Measurements from ENCODE around the gene SIPA1L3. TPM values are rescaled to one million over a fixed set of nuclear protein-coding genes. Genes with fewer than 3 reads are reported as not detected.
A peak's percentile ranks its signal among the peaks of the same experiment; 100 is the strongest.

SIPA1L3 gene
- total and polyA plus RNA-seq, 2 experiments from 2014 or later: 15.7 to 54.1 TPM

DNA sequence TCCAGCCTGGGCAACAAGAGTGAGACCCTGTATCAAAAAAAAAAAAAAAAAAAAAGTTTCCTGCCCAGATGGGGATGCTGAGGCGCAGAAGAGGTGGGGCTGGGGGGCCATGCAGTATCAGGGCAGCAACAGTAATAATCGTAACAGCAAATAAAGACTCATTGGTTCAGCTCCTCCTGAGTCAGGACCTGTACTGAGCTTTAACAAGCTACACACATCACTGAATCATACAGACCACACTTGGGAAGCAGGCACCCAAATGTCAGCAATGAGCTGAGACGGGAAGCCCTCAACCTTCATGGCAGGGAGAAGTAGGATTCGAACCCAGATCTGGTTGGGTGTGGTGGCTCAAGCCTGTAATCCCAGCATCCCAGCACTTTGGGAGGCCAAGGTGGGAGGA, 327.6 kb downstream of the SIPA1L3 start (continued):
- TF ChIP-seq, protein P1, sequence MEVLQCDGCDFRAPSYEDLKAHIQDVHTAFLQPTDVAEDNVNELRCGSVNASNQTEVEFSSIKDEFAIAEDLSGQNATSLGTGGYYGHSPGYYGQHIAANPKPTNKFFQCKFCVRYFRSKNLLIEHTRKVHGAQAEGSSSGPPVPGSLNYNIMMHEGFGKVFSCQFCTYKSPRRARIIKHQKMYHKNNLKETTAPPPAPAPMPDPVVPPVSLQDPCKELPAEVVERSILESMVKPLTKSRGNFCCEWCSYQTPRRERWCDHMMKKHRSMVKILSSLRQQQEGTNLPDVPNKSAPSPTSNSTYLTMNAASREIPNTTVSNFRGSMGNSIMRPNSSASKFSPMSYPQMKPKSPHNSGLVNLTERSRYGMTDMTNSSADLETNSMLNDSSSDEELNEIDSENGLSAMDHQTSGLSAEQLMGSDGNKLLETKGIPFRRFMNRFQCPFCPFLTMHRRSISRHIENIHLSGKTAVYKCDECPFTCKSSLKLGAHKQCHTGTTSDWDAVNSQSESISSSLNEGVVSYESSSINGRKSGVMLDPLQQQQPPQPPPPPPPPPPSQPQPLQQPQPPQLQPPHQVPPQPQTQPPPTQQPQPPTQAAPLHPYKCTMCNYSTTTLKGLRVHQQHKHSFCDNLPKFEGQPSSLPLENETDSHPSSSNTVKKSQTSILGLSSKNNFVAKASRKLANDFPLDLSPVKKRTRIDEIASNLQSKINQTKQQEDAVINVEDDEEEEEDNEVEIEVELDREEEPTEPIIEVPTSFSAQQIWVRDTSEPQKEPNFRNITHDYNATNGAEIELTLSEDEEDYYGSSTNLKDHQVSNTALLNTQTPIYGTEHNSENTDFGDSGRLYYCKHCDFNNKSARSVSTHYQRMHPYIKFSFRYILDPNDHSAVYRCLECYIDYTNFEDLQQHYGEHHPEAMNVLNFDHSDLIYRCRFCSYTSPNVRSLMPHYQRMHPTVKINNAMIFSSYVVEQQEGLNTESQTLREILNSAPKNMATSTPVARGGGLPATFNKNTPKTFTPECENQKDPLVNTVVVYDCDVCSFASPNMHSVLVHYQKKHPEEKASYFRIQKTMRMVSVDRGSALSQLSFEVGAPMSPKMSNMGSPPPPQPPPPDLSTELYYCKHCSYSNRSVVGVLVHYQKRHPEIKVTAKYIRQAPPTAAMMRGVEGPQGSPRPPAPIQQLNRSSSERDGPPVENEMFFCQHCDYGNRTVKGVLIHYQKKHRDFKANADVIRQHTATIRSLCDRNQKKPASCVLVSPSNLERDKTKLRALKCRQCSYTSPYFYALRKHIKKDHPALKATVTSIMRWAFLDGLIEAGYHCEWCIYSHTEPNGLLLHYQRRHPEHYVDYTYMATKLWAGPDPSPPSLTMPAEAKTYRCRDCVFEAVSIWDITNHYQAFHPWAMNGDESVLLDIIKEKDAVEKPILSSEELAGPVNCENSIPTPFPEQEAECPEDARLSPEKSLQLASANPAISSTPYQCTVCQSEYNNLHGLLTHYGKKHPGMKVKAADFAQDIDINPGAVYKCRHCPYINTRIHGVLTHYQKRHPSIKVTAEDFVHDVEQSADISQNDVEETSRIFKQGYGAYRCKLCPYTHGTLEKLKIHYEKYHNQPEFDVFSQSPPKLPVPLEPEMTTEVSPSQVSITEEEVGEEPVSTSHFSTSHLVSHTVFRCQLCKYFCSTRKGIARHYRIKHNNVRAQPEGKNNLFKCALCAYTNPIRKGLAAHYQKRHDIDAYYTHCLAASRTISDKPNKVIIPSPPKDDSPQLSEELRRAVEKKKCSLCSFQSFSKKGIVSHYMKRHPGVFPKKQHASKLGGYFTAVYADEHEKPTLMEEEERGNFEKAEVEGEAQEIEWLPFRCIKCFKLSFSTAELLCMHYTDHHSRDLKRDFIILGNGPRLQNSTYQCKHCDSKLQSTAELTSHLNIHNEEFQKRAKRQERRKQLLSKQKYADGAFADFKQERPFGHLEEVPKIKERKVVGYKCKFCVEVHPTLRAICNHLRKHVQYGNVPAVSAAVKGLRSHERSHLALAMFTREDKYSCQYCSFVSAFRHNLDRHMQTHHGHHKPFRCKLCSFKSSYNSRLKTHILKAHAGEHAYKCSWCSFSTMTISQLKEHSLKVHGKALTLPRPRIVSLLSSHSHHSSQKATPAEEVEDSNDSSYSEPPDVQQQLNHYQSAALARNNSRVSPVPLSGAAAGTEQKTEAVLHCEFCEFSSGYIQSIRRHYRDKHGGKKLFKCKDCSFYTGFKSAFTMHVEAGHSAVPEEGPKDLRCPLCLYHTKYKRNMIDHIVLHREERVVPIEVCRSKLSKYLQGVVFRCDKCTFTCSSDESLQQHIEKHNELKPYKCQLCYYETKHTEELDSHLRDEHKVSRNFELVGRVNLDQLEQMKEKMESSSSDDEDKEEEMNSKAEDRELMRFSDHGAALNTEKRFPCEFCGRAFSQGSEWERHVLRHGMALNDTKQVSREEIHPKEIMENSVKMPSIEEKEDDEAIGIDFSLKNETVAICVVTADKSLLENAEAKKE (CRISPR knock-in tag; IDR thresholded peaks at IDR 0.05): no peak
- TF ChIP-seq POLR2AphosphoS5 (IDR thresholded peaks at IDR 0.05; ENCODE audit: low read depth) (no peak), NANOG (IDR thresholded peaks at IDR 0.05; ENCODE audit: borderline replicate concordance) (no peak), ZNF114 (CRISPR knock-in tag; IDR thresholded peaks at IDR 0.05) (no peak)

DNA sequence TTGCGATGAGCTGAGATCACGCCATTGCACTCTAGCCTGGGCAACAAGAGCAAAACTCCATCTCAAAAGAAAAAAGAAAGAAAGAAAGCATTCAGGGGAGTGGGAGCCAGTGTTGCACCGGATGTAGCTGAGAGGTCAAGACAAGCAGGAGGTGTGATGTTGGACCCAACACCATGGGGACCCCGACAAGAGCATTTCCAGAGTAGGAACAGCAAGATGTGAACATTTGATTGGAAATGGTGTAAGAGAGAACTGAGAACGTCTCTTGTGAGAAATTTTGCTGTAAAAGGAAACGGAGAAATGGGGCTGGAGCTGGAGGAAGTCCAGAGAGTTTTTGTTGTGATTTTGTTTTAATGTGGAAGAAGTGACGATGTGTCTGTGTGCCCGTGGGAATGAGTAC, 332.8 kb downstream of the SIPA1L3 start:
- Histone ChIP-seq H3F3A (replicated peaks; ENCODE audit: low read depth) (0 out of 2 replicates have a peak, but pooled peaks cover 6% of the 10 kb centered on the region), H3K36me3 (ENCODE audit: insufficient read depth) (no peaks in the 10 kb centered on the region), H3K4me2 (no peak overlapping the region), H3K4me1 (ENCODE audit: insufficient read depth) (peaks cover 4% of the 10 kb centered on the region), H2AFZ (no peak overlapping the region), H4K20me1 (replicated peaks; ENCODE audit: insufficient read depth) (no peaks in the 10 kb centered on the region), H3K79me2 (replicated peaks; ENCODE audit: insufficient read depth) (no peaks in the 10 kb centered on the region), H3K4me3 (no peak overlapping the region), H3K27me3 (ENCODE audit: insufficient read depth) (peaks cover 7% of the 10 kb centered on the region; the same call in 1 of the 2 replicates), H3K27ac (ENCODE audit: low read depth) (0 out of 2 replicates have a peak overlapping the region, but pooled peaks have one; percentile 19), H3K9me2 (ENCODE audit: insufficient read depth) (no peaks in the 10 kb centered on the region)
- Mint-ChIP-seq H3K27ac (no peak overlapping the region; the same call in 1 of the 2 replicates), H3K27me3 (ENCODE audit: insufficient read depth, low read depth, poor library complexity) (peaks cover 19% of the 10 kb centered on the region), H3K4me1 (peaks cover 11% of the 10 kb centered on the region), H3K9me3 (no peaks in the 10 kb centered on the region; the same call in 2 of the 3 replicates), H3K4me3 (no peak overlapping the region; the same call in 2 of the 3 replicates), H3K36me3 (ENCODE audit: low read depth) (no peaks in the 10 kb centered on the region)
- DNase-seq (ENCODE audit: low spot score) (no peak), ATAC-seq (no peak)
- no peak for TF ChIP-seq EZH2phosphoT487 (IDR thresholded peaks at IDR 0.05; ENCODE audit: unreplicated experiment)
- no peak for TF ChIP-seq EZH2 (IDR thresholded peaks at IDR 0.05; ENCODE audit: low read depth, unreplicated experiment)
- no peak for TF ChIP-seq CREB1 (CRISPR knock-in tag; IDR thresholded peaks at IDR 0.05; ENCODE audit: low read depth)
- TF ChIP-seq, protein P2, sequence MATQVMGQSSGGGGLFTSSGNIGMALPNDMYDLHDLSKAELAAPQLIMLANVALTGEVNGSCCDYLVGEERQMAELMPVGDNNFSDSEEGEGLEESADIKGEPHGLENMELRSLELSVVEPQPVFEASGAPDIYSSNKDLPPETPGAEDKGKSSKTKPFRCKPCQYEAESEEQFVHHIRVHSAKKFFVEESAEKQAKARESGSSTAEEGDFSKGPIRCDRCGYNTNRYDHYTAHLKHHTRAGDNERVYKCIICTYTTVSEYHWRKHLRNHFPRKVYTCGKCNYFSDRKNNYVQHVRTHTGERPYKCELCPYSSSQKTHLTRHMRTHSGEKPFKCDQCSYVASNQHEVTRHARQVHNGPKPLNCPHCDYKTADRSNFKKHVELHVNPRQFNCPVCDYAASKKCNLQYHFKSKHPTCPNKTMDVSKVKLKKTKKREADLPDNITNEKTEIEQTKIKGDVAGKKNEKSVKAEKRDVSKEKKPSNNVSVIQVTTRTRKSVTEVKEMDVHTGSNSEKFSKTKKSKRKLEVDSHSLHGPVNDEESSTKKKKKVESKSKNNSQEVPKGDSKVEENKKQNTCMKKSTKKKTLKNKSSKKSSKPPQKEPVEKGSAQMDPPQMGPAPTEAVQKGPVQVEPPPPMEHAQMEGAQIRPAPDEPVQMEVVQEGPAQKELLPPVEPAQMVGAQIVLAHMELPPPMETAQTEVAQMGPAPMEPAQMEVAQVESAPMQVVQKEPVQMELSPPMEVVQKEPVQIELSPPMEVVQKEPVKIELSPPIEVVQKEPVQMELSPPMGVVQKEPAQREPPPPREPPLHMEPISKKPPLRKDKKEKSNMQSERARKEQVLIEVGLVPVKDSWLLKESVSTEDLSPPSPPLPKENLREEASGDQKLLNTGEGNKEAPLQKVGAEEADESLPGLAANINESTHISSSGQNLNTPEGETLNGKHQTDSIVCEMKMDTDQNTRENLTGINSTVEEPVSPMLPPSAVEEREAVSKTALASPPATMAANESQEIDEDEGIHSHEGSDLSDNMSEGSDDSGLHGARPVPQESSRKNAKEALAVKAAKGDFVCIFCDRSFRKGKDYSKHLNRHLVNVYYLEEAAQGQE (IDR thresholded peaks at IDR 0.05; ENCODE audit: unreplicated experiment): no peak
- no peak for TF ChIP-seq JUNB (IDR thresholded peaks at IDR 0.05; ENCODE audit: unreplicated experiment)
- TF ChIP-seq NANOG (IDR thresholded peaks at IDR 0.05; ENCODE audit: borderline replicate concordance): no peak
- no peak for TF ChIP-seq STAT1 (IDR thresholded peaks at IDR 0.05; ENCODE audit: unreplicated experiment)
- TF ChIP-seq POLR2AphosphoS5 (IDR thresholded peaks at IDR 0.05; ENCODE audit: low read depth): no peak

Measured in GM23338 (cell line).